ENCODE results near the gene YDJC.

GRCh38 chr22:21641789-21642583, 12.2 kb upstream of the YDJC start, which contains the start of gene SDF2L1:
- TF ChIP-seq POLR2A (IDR thresholded peaks at IDR 0.05) (no peak), CTCF (IDR thresholded peaks at IDR 0.05) (no peak)

All from lower leg skin (tissue), 3 donors.